ENCODE data around the gene TBC1D22A.

DNA sequence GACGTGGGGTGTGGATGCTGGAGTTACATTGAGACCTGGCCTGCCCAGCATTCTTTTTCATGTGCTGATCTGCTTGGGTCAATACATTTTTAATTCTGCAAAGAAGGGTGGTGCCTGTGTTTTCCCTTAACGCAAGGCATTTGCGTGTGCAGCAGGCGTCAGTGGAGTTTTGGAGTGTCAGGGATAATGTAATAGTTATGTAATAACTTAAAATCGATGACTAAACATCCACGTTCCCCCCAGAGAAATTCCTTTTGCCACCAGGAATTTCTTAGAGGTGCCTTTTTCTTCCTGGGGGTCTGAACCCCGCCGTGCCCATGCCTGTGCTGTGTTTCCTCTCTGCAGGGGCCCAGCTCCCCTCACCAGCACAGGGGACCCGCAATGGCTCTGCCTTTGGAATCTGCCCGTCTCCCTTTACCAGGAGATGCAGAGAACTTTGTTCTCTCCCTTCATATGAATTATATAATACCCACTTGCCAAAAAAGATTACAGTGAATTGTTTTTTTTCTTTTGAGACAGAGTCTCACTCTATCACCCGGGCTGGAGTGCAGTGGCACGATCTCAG is 62.6 kb downstream of the TBC1D22A start:
- TF ChIP-seq, protein P1, sequence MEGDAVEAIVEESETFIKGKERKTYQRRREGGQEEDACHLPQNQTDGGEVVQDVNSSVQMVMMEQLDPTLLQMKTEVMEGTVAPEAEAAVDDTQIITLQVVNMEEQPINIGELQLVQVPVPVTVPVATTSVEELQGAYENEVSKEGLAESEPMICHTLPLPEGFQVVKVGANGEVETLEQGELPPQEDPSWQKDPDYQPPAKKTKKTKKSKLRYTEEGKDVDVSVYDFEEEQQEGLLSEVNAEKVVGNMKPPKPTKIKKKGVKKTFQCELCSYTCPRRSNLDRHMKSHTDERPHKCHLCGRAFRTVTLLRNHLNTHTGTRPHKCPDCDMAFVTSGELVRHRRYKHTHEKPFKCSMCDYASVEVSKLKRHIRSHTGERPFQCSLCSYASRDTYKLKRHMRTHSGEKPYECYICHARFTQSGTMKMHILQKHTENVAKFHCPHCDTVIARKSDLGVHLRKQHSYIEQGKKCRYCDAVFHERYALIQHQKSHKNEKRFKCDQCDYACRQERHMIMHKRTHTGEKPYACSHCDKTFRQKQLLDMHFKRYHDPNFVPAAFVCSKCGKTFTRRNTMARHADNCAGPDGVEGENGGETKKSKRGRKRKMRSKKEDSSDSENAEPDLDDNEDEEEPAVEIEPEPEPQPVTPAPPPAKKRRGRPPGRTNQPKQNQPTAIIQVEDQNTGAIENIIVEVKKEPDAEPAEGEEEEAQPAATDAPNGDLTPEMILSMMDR (IDR thresholded peaks at IDR 0.05) = no peak
- TF ChIP-seq POLR2A (IDR thresholded peaks at IDR 0.05) (no peak), POLR2AphosphoS5 (IDR thresholded peaks at IDR 0.05) (no peak)

All from gastroesophageal sphincter (tissue), 3 donors.